ENCODE measurements around the gene LZTS3. TPM values are rescaled to one million over a fixed set of nuclear protein-coding genes. Genes with fewer than 3 reads are reported as not detected.

LZTS3 gene
- total and polyA plus RNA-seq, 2 of the 13 experiments (the other 11 are each of a cell fraction or from before 2014, with no cell fraction given) = 10.1 to 31.3 TPM

DNA sequence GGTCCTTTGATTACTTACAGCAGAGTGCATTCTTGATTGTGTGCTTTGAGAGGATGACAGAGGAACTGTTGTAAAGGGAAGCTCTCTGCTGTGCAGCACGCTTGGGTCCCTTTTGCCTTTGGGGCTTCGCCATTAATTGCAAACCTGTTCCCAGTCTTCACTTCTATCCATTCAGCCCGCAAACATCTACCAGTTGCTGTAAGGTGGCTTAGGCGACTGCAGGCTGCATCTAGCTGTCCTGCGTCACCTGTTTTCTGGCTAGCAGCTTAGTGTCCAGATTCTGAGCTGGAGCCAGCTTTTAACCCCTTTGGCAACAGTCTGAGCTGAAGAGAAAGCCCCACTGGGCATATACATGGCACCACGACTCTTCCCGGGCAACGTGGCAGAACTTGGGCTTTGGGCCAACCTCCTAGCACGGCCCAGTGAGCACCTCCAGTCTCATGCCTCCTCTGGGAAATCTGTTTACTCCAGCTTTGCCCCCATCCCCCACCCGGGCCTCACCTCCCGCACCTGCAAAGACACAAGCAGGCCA is 11.2 kb downstream of the LZTS3 start (continued):
- TF ChIP-seq, protein P1, sequence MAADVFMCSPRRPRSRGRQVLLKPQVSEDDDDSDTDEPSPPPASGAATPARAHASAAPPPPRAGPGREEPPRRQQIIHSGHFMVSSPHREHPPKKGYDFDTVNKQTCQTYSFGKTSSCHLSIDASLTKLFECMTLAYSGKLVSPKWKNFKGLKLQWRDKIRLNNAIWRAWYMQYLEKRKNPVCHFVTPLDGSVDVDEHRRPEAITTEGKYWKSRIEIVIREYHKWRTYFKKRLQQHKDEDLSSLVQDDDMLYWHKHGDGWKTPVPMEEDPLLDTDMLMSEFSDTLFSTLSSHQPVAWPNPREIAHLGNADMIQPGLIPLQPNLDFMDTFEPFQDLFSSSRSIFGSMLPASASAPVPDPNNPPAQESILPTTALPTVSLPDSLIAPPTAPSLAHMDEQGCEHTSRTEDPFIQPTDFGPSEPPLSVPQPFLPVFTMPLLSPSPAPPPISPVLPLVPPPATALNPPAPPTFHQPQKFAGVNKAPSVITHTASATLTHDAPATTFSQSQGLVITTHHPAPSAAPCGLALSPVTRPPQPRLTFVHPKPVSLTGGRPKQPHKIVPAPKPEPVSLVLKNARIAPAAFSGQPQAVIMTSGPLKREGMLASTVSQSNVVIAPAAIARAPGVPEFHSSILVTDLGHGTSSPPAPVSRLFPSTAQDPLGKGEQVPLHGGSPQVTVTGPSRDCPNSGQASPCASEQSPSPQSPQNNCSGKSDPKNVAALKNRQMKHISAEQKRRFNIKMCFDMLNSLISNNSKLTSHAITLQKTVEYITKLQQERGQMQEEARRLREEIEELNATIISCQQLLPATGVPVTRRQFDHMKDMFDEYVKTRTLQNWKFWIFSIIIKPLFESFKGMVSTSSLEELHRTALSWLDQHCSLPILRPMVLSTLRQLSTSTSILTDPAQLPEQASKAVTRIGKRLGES (CRISPR knock-in tag; IDR thresholded peaks at IDR 0.05; ENCODE audit: borderline replicate concordance) = no peak
- TF ChIP-seq ZNF484 (CRISPR knock-in tag; IDR thresholded peaks at IDR 0.05; ENCODE audit: borderline replicate concordance, low read depth) (no peak), MEIS2 (CRISPR knock-in tag; IDR thresholded peaks at IDR 0.05) (no peak), ATAD3A (CRISPR knock-in tag; IDR thresholded peaks at IDR 0.05) (no peak), ZNF557 (CRISPR knock-in tag; IDR thresholded peaks at IDR 0.05) (no peak), TBL1XR1 (IDR thresholded peaks at IDR 0.05; ENCODE audit: borderline replicate concordance, low read length, partially characterized antibody) (no peak), ZBTB21 (CRISPR knock-in tag; IDR thresholded peaks at IDR 0.05) (no peak), ZNF790 (CRISPR knock-in tag; IDR thresholded peaks at IDR 0.05; ENCODE audit: borderline replicate concordance) (no peak), ZNF317 (CRISPR knock-in tag; IDR thresholded peaks at IDR 0.05) (no peak), MBD4 (IDR thresholded peaks at IDR 0.05; ENCODE audit: borderline replicate concordance, low read length) (no peak), BRD4 (CRISPR knock-in tag; IDR thresholded peaks at IDR 0.05) (no peak)
- TF ChIP-seq, protein P2, sequence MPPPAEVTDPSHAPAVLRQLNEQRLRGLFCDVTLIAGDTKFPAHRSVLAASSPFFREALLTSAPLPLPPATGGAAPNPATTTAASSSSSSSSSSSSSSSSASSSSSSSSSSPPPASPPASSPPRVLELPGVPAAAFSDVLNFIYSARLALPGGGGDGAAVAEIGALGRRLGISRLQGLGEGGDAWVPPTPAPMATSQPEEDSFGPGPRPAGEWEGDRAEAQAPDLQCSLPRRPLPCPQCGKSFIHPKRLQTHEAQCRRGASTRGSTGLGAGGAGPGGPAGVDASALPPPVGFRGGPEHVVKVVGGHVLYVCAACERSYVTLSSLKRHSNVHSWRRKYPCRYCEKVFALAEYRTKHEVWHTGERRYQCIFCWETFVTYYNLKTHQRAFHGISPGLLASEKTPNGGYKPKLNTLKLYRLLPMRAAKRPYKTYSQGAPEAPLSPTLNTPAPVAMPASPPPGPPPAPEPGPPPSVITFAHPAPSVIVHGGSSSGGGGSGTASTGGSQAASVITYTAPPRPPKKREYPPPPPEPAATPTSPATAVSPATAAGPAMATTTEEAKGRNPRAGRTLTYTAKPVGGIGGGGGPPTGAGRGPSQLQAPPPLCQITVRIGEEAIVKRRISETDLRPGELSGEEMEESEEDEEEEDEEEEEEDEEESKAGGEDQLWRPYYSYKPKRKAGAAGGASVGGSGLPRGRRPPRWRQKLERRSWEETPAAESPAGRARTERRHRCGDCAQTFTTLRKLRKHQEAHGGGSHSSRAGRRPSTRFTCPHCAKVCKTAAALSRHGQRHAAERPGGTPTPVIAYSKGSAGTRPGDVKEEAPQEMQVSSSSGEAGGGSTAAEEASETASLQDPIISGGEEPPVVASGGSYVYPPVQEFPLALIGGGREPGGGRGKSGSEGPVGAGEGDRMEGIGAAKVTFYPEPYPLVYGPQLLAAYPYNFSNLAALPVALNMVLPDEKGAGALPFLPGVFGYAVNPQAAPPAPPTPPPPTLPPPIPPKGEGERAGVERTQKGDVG (CRISPR knock-in tag; IDR thresholded peaks at IDR 0.05; ENCODE audit: borderline replicate concordance) = no peak
- TF ChIP-seq, protein P3, sequence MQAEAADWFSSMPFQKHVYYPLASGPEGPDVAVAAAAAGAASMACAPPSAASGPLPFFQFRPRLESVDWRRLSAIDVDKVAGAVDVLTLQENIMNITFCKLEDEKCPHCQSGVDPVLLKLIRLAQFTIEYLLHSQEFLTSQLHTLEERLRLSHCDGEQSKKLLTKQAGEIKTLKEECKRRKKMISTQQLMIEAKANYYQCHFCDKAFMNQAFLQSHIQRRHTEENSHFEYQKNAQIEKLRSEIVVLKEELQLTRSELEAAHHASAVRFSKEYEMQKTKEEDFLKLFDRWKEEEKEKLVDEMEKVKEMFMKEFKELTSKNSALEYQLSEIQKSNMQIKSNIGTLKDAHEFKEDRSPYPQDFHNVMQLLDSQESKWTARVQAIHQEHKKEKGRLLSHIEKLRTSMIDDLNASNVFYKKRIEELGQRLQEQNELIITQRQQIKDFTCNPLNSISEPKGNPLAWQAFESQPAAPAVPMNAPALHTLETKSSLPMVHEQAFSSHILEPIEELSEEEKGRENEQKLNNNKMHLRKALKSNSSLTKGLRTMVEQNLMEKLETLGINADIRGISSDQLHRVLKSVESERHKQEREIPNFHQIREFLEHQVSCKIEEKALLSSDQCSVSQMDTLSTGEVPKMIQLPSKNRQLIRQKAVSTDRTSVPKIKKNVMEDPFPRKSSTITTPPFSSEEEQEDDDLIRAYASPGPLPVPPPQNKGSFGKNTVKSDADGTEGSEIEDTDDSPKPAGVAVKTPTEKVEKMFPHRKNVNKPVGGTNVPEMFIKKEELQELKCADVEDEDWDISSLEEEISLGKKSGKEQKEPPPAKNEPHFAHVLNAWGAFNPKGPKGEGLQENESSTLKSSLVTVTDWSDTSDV (CRISPR knock-in tag; IDR thresholded peaks at IDR 0.05) = no peak
- TF ChIP-seq, protein P4, sequence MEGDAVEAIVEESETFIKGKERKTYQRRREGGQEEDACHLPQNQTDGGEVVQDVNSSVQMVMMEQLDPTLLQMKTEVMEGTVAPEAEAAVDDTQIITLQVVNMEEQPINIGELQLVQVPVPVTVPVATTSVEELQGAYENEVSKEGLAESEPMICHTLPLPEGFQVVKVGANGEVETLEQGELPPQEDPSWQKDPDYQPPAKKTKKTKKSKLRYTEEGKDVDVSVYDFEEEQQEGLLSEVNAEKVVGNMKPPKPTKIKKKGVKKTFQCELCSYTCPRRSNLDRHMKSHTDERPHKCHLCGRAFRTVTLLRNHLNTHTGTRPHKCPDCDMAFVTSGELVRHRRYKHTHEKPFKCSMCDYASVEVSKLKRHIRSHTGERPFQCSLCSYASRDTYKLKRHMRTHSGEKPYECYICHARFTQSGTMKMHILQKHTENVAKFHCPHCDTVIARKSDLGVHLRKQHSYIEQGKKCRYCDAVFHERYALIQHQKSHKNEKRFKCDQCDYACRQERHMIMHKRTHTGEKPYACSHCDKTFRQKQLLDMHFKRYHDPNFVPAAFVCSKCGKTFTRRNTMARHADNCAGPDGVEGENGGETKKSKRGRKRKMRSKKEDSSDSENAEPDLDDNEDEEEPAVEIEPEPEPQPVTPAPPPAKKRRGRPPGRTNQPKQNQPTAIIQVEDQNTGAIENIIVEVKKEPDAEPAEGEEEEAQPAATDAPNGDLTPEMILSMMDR (CRISPR knock-in tag; IDR thresholded peaks at IDR 0.05) = no peak
